Tibial nerve (tissue), 4 donors: ENCODE measurements around the gene TRIM13. TPM values are rescaled to one million over a fixed set of nuclear protein-coding genes. Genes with fewer than 3 reads are reported as not detected.
A peak's percentile ranks its signal among the peaks of the same experiment; 100 is the strongest.

Experiments used
- DNase-seq, 2 donors: peaks; one replicate each; pipeline ENCODE4 v3.0.0-alpha.2; 2019; ENCODE audit warnings: low spot score in 2 of 2
- H3K27ac ChIP-seq, 4 donors: fragments of 200-600 bp; sonication (generic) in 3 of 4; one replicate each; pipeline ENCODE4 v1.5.1; 2017 to 2019; ENCODE audit warnings: mild to moderate bottlenecking in 1 of 4
- H3K27me3 ChIP-seq, 2 donors: fragments of 200-600 bp; sonication (generic) in 1 of 2; one replicate each; pipeline versions ENCODE4 v1.5.1 to v1.6.0; 2017 to 2019
- H3K36me3 ChIP-seq, 3 donors: fragments of 200-600 bp; sonication (generic); one replicate each; pipeline ENCODE4 v1.5.1; 2018 to 2019
- H3K4me1 ChIP-seq, 4 donors: fragments of 200-600 bp; sonication (generic) in 3 of 4; one replicate each; pipeline ENCODE4 v1.5.1; 2017 to 2019
- H3K4me3 ChIP-seq, 4 donors: fragments of 200-600 bp; sonication (generic) in 3 of 4; one replicate each; pipeline ENCODE4 v1.5.1; 2017 to 2019; ENCODE audit warnings: mild to moderate bottlenecking in 1 of 4, moderate library complexity in 1 of 4
- H3K9me3 ChIP-seq, 4 donors: fragments of 200-600 bp; sonication (generic) in 3 of 4; one replicate each; pipeline ENCODE4 v1.5.1; 2017 to 2019
- CTCF ChIP-seq, 5 experiments: fragments of 200-600 bp in 3 of 5; fragments of 450-650 bp in 2 of 5; sonication (generic) in 3 of 5; IDR thresholded peaks; one replicate each; pipeline ENCODE4 v1.5.1; 2016 to 2019; ENCODE audit warnings: antibody characterized with exemption in 5 of 5, mild to moderate bottlenecking in 3 of 5, moderate library complexity in 2 of 5
- EP300 ChIP-seq, 2 donors: sonication (generic); formaldehyde crosslinking; IDR thresholded peaks; one replicate each; pipeline ENCODE4 v1.6.1; 2017; ENCODE audit warnings: antibody characterized with exemption in 2 of 2, mild to moderate bottlenecking in 1 of 2
- POLR2A ChIP-seq, 2 donors: fragments of 450-650 bp; IDR thresholded peaks; one replicate each; pipeline ENCODE4 v1.6.1; 2017; ENCODE audit warnings: antibody characterized with exemption in 2 of 2, mild to moderate bottlenecking in 2 of 2, moderate library complexity in 2 of 2
- WGBS, 2 donors: methylation state at CpG; one replicate each; pipeline ENCODE4 v1.1.5; 2018; 5-methylcytosine and 5-hydroxymethylcytosine counted together
- total RNA-seq, 4 donors: library from RNA; depleted of rRNA; stranded (reverse); fragments of >200 nt; gene quantifications; one replicate each; pipeline ENCODE4 v1.1.0, GENCODE V29; 2016

Gene TRIM13
- total RNA-seq, 4 donors from 2014 or later = 18.0 to 25.8 (median 23.2) TPM

DNA sequence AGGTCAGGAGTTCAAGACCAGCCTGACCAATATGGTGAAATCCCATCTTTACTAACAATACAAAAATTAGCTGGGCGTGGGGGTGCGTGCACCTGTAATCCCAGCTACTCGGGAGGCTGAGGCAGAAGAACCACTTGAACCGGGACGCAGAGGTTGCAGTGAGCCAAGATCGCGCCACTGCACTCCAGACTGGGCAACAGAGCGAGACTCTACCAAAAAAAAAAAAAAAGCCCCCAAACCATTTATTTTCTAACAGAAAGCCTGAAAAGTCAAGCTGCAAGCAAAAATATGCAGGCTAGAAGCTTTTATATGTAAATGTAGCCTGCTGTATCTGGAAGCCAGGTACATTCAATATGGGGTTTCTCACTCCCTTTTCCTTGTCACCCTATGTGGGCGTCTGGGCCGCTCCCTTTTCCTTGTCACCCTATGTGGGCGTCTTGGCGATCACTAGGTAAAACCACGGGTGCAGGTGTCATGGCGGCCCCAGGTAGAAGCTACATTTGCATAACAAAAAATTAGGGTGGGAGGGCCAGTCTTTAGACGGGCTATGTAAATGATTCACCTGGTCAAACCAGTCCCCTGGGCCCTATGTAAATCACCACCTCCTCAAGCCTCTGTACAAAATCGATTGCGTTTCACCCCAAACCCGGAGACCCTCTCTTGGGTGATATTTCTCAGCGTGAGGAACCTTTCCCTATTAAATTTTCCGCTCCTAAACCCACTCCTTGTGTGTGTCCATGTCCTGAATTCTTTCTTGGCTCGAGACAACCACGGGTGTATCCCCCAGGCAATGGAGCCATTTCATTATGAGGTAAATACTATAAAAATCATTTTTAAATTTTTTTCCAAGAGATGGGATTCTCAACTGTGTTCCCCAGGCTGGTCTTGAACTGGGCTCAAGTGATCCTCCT is 2.1 kb downstream of the TRIM13 start:
- H3K36me3 ChIP-seq = peaks cover 0 to 9% (median 6%) of the 10 kb centered on the region in 3 donors
- no peaks in the 10 kb centered on the region for H3K27me3 ChIP-seq
- no peak for DNase-seq
- TF ChIP-seq POLR2A (IDR thresholded peaks at IDR 0.05) (no peak), EP300 (IDR thresholded peaks at IDR 0.05) (no peak), CTCF (IDR thresholded peaks at IDR 0.05) (no peak)
- H3K4me1 ChIP-seq = peaks cover 3 to 70% (median 32%) of the 10 kb centered on the region in 4 donors
- H3K9me3 ChIP-seq = no peaks in the 10 kb centered on the region
- H3K27ac ChIP-seq = peak overlapping the region in 2 of 4 donors; percentile 99
- peak overlapping the region in 3 of 4 donors; percentile 84 to 95 (median 89) for H3K4me3 ChIP-seq
- 69 to 73% methylated on average over 22 of the region's 22 CpGs for WGBS, 2 donors

GRCh38 chr13:50001287-50001686 is 4.4 kb downstream of the TRIM13 start:
- H3K9me3 ChIP-seq = no peaks in the 10 kb centered on the region
- H3K36me3 ChIP-seq = peaks cover 0 to 27% (median 9%) of the 10 kb centered on the region in 3 donors
- peaks cover 3 to 70% (median 38%) of the 10 kb centered on the region in 4 donors for H3K4me1 ChIP-seq
- no peak for TF ChIP-seq CTCF (IDR thresholded peaks at IDR 0.05)
- no peak for TF ChIP-seq POLR2A (IDR thresholded peaks at IDR 0.05)
- no peak for TF ChIP-seq EP300 (IDR thresholded peaks at IDR 0.05)
- 69 to 76% methylated on average over 1 of the region's 1 CpG for WGBS, 2 donors
- no peak for DNase-seq
- no peak overlapping the region for H3K4me3 ChIP-seq
- peak overlapping the region in 2 of 4 donors; percentile 2 to 13 for H3K27ac ChIP-seq
- H3K27me3 ChIP-seq = no peaks in the 10 kb centered on the region

- DNase-seq = no peak
- Histone ChIP-seq H3K36me3 (peaks cover 0 to 64% (median 9%) of the 10 kb centered on the region in 3 donors), H3K27me3 (no peaks in the 10 kb centered on the region), H3K9me3 (no peaks in the 10 kb centered on the region), H3K4me3 (no peak overlapping the region), H3K27ac (no peak overlapping the region), H3K4me1 (peaks cover 0 to 42% (median 18%) of the 10 kb centered on the region in 4 donors)
- 94 to 99% methylated on average over 7 of the region's 7 CpGs for WGBS, 2 donors
- no peak for TF ChIP-seq CTCF (IDR thresholded peaks at IDR 0.05)
- TF ChIP-seq EP300 (IDR thresholded peaks at IDR 0.05) = no peak
- TF ChIP-seq POLR2A (IDR thresholded peaks at IDR 0.05) = no peak
Measured at GRCh38 chr13:50006426-50007135, 9.7 kb downstream of the TRIM13 start.

GRCh38 chr13:50011461-50011860 is 14.6 kb downstream of the TRIM13 start:
- Histone ChIP-seq H3K9me3 (no peaks in the 10 kb centered on the region), H3K36me3 (peaks cover 0 to 64% (median 0%) of the 10 kb centered on the region in 3 donors), H3K27me3 (no peaks in the 10 kb centered on the region), H3K4me1 (peaks cover 0 to 40% (median 8%) of the 10 kb centered on the region in 4 donors), H3K27ac (peak overlapping the region in 1 of 4 donors; percentile 57), H3K4me3 (no peak overlapping the region)
- WGBS, 2 donors = 59 to 63% methylated on average over 1 of the region's 1 CpG
- DNase-seq = no peak
- TF ChIP-seq EP300 (IDR thresholded peaks at IDR 0.05) (no peak), CTCF (IDR thresholded peaks at IDR 0.05) (no peak), POLR2A (IDR thresholded peaks at IDR 0.05) (no peak)
